Activated CD8-positive, alpha-beta T cell treated with anti-CD3 and anti-CD28 coated beads for 36 hours (primary cell): ENCODE data around the gene PNKD. TPM values are rescaled to one million over a fixed set of nuclear protein-coding genes. Genes with fewer than 3 reads are reported as not detected.

ENCODE experiments used
- ATAC-seq: fragments of 200-7000 bp; cut with Tn5 transposase; one replicate; pipeline ENCODE4 v1.10.0; 2021; ENCODE audit warnings: mild to moderate bottlenecking, moderate library complexity
- CTCF ChIA-PET: fragments of 350-600 bp; sonication (Branson Sonifier 250); formaldehyde crosslinking; loops from one replicate; lab custom pipeline; 2021; ENCODE audit warnings: antibody characterized with exemption; lab: Charles Lee
- POLR2A ChIA-PET: fragments of 350-600 bp; sonication (Branson Sonifier 250); formaldehyde crosslinking; loops from one replicate; lab custom pipeline; 2021; ENCODE audit warnings: antibody characterized with exemption; lab: Charles Lee
- DNase-seq: peaks from one replicate; pipeline ENCODE4 v3.0.0-alpha.2; 2020
- H3K27ac Mint-ChIP-seq: one replicate; pipeline ENCODE4 v1.8.0; 2021; ENCODE audit warnings: mild to moderate bottlenecking, mixed read lengths
- H3K27me3 Mint-ChIP-seq: one replicate; pipeline ENCODE4 v1.8.0; 2021; ENCODE audit warnings: mixed read lengths
- H3K36me3 Mint-ChIP-seq: one replicate; pipeline ENCODE4 v1.8.0; 2021; ENCODE audit warnings: low read depth, mixed read lengths
- H3K4me1 Mint-ChIP-seq: one replicate; pipeline ENCODE4 v1.8.0; 2021; ENCODE audit warnings: low read depth, mixed read lengths
- H3K4me3 Mint-ChIP-seq: one replicate; pipeline ENCODE4 v1.8.0; 2021; ENCODE audit warnings: mild to moderate bottlenecking, moderate library complexity, mixed read lengths
- H3K9me3 Mint-ChIP-seq: one replicate; pipeline ENCODE4 v1.8.0; 2021; ENCODE audit warnings: mixed read lengths
- CTCF ChIP-seq: fragments of 200-600 bp; IDR thresholded peaks from one replicate; pipeline ENCODE4 v1.8.0; 2022; ENCODE audit warnings: antibody characterized with exemption, mild to moderate bottlenecking
- intact Hi-C: fragments of 100-400 bp; cut with micrococcal nuclease; formaldehyde crosslinking; loops from one replicate; pipeline ENCODE4 v1.10.0; 2022
- total RNA-seq, 2 experiments: library from RNA; stranded (reverse); gene quantifications; one replicate each; pipeline ENCODE4 v1.2.3, GENCODE V29; 2021

Gene PNKD
- total RNA-seq, 2 experiments from 2014 or later, result 19.8 to 24.4 TPM

- intact Hi-C loops, result no loop called here
- CTCF ChIA-PET, result interaction anchor here (0.6 kb wide), 1 partner anchor 14 kb away, joined by 4 read pairs; the partner anchor contains the start of gene CATIP
- Mint-ChIP-seq H3K27ac (no peak overlapping the region), H3K36me3 (no peaks in the 10 kb centered on the region), H3K4me3 (no peak overlapping the region), H3K4me1 (peaks cover 16% of the 10 kb centered on the region), H3K27me3 (peaks cover 1% of the 10 kb centered on the region), H3K9me3 (no peaks in the 10 kb centered on the region)
- POLR2A ChIA-PET, result interaction anchor here (1.0 kb wide), 1 partner anchor 10 kb away, joined by 3 read pairs; no protein-coding TSS in a partner anchor
- DNase-seq, result no peak
- no peak for ATAC-seq
- TF ChIP-seq CTCF, result no peak
Measured at GRCh38 chr2:218370410-218371063, 100.2 kb downstream of the PNKD start.

- no peak overlapping the region for H3K27ac Mint-ChIP-seq
- POLR2A ChIA-PET, result no interaction called here
Measured at GRCh38 chr2:218371983-218372350, 101.6 kb downstream of the PNKD start.

GRCh38 chr2:218374795-218375194, 104.5 kb downstream of the PNKD start:
- ChIA-PET POLR2A (no interaction called here), CTCF (interaction anchor here (1.7 kb wide), 1 partner anchor 18 kb away, joined by 8 read pairs; the partner anchor contains the start of gene CATIP)
- Mint-ChIP-seq H3K4me1 (peaks cover 4% of the 10 kb centered on the region), H3K27ac (no peak overlapping the region), H3K4me3 (no peak overlapping the region), H3K9me3 (no peaks in the 10 kb centered on the region), H3K27me3 (no peaks in the 10 kb centered on the region), H3K36me3 (no peaks in the 10 kb centered on the region)
- no peak for TF ChIP-seq CTCF
- DNase-seq (no peak), ATAC-seq (no peak)
- intact Hi-C loops, result no loop called here

More at GRCh38 chr2:218371983-218372350, 101.6 kb downstream of the PNKD start:
- TF ChIP-seq CTCF, result no peak
- intact Hi-C loops, result no loop called here
- ATAC-seq (no peak), DNase-seq (no peak)
- CTCF ChIA-PET, result no interaction called here
- Mint-ChIP-seq H3K36me3 (no peaks in the 10 kb centered on the region), H3K27me3 (peaks cover 1% of the 10 kb centered on the region), H3K4me3 (no peak overlapping the region), H3K4me1 (peaks cover 16% of the 10 kb centered on the region), H3K9me3 (no peaks in the 10 kb centered on the region)

- DNase-seq, result no peak
- no peaks in the 10 kb centered on the region for H3K27me3 Mint-ChIP-seq
- no peaks in the 10 kb centered on the region for H3K4me1 Mint-ChIP-seq
- no peak for ATAC-seq
- intact Hi-C loops, result no loop called here
- ChIA-PET CTCF (interaction anchor here (1.7 kb wide), 1 partner anchor 18 kb away, joined by 8 read pairs; the partner anchor contains the start of gene CATIP), POLR2A (no interaction called here)
- H3K9me3 Mint-ChIP-seq, result no peaks in the 10 kb centered on the region
- no peak overlapping the region for H3K4me3 Mint-ChIP-seq
- H3K36me3 Mint-ChIP-seq, result no peaks in the 10 kb centered on the region
- no peak overlapping the region for H3K27ac Mint-ChIP-seq
- TF ChIP-seq CTCF, result no peak
Measured at GRCh38 chr2:218375212-218375611, 104.9 kb downstream of the PNKD start.

- Mint-ChIP-seq H3K27ac (no peak overlapping the region), H3K27me3 (no peaks in the 10 kb centered on the region), H3K4me3 (no peak overlapping the region), H3K9me3 (no peaks in the 10 kb centered on the region), H3K4me1 (no peaks in the 10 kb centered on the region), H3K36me3 (no peaks in the 10 kb centered on the region)
- DNase-seq (no peak), ATAC-seq (no peak)
- no peak for TF ChIP-seq CTCF
- POLR2A ChIA-PET, result no interaction called here
- CTCF ChIA-PET, result interaction anchor here (0.9 kb wide), 1 partner anchor 76 kb away, joined by 4 read pairs; no protein-coding TSS in a partner anchor
- intact Hi-C loops, result no loop called here
Measured at GRCh38 chr2:218378053-218378452, 107.7 kb downstream of the PNKD start.
